Measurements from ENCODE around the gene KLK8.
A peak's percentile ranks its signal among the peaks of the same experiment; 100 is the strongest.
"Not testable (repeated sequence)": the region's sequence is repeated elsewhere in the genome, so short reads cannot be mapped to it uniquely, and the experiment has no call there.

KLK8 gene

GRCh38 chr19:51016798-51017683 is 15.6 kb upstream of the KLK8 start:
- DNase-seq = peak; percentile 24

GRCh38 chr19:51015691-51016267 is 14.4 kb upstream of the KLK8 start:
- DNase-seq = no peak

- no peak for DNase-seq
Measured at GRCh38 chr19:51014242-51014641, 12.8 kb upstream of the KLK8 start.

GRCh38 chr19:51012661-51013190 is 11.3 kb upstream of the KLK8 start:
- no peak for DNase-seq

GRCh38 chr19:51010066-51010795 is 8.8 kb upstream of the KLK8 start:
- no peak for DNase-seq

- DNase-seq = no peak
Measured at GRCh38 chr19:51009061-51009891, 7.9 kb upstream of the KLK8 start.

- no peak for DNase-seq
Measured at GRCh38 chr19:51007488-51007887, 6.1 kb upstream of the KLK8 start.

- DNase-seq = no peak
Measured at GRCh38 chr19:51006406-51006805, 5.0 kb upstream of the KLK8 start.

GRCh38 chr19:51005248-51005647 is 3.8 kb upstream of the KLK8 start:
- no peak for DNase-seq

GRCh38 chr19:51003316-51003715 is 1.9 kb upstream of the KLK8 start:
- no peak for DNase-seq

- no peak for DNase-seq
Measured at GRCh38 chr19:51002542-51003311, 1.3 kb upstream of the KLK8 start.

- no peak for DNase-seq
Measured at GRCh38 chr19:51002089-51002532, 707 bp upstream of the KLK8 start.

GRCh38 chr19:51000981-51001380 is 423 bp downstream of the KLK8 start:
- no peak for DNase-seq

GRCh38 chr19:51000426-51000825 is 978 bp downstream of the KLK8 start:
- no peak for DNase-seq

GRCh38 chr19:50998686-50999085 is 2.7 kb downstream of the KLK8 start:
- no peak for DNase-seq

- no peak for DNase-seq
Measured at GRCh38 chr19:50998061-50998460, 3.3 kb downstream of the KLK8 start.

- no peak for DNase-seq
Measured at GRCh38 chr19:50994129-50994528, 7.3 kb downstream of the KLK8 start.

GRCh38 chr19:50992666-50993035 is 8.8 kb downstream of the KLK8 start:
- DNase-seq = no peak

- DNase-seq = not testable (repeated sequence)
Measured at GRCh38 chr19:50984416-50984815, 17.0 kb downstream of the KLK8 start.

GRCh38 chr19:50983625-50984292 is 17.6 kb downstream of the KLK8 start, which contains the start of gene KLK7:
TSS of gene KLK7 (minus strand) at chr19:50983917. CDS start at chr19:50982399, 1,518 bp downstream.
- no peak for DNase-seq

- no peak for DNase-seq
Measured at GRCh38 chr19:50982186-50982585, 19.2 kb downstream of the KLK8 start.
